ENCODE results near the gene AAMP.

AAMP gene

DNA sequence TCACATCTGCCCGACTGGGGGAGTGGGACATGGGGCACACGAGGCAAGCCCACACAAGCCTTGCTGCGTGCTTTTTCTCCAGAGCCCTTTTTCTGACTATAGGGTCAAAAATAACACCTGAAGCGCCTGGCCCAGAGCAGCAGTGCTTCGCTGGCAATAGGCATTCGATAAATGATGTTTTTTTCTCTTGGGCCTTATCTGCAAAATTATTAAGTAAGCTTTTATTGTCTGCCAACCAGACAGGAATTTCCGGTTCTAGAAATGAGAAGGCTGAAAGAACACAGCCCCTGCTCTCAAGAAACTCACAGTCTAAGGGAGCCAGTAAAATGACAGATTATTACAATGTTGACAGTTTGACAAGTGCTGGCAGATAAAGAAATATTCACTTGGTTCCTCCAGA lies 25.1 kb upstream of the AAMP start:
- Histone ChIP-seq H3K36me3 (ENCODE audit: control insufficient read depth, insufficient read depth, low read length) (no peaks in the 10 kb centered on the region), H3K27me3 (ENCODE audit: control insufficient read depth, insufficient read depth, low read length, poor library complexity, severe bottlenecking) (peaks cover 5% of the 10 kb centered on the region), H3K9me3 (ENCODE audit: control insufficient read depth, low read length) (no peaks in the 10 kb centered on the region), H3K4me1 (ENCODE audit: control insufficient read depth, insufficient read depth, low read length) (peaks cover 4% of the 10 kb centered on the region), H3K27ac (ENCODE audit: insufficient read depth, low read depth, low read length, poor library complexity, severe bottlenecking) (no peak overlapping the region), H3K4me3 (ENCODE audit: insufficient read depth, low read depth, low read length) (no peak overlapping the region)
- 88 to 90% methylated on average over 7 of the region's 7 CpGs for WGBS, 2 experiments

DNA sequence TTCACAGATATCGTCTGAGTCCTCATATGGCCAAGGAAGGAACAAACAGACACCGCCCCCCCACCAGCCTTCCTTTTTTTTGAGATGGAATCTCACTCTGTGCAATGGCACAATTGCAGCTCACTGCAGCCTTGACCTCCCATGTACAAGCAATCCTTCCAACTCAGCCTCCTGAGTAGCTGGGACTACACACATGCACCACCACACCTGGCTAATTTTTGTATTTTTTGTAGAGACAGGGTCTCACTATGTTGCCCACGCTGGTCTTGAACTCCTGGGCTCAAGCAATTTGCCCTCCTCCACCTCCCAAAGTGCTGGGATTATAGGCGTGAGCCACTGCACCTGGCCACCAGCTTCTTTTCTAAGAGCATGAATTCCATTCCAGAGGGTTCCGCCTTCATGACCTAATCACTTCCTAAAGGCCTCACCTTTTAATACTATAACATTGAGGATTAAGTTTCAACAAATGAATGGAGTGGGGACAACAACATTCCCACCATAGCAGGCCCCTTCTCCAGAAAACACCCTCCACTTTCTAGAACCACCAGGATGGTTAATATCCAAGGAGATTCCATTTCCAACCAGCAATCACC lies 24.6 kb upstream of the AAMP start:
- no peak overlapping the region for H3K27ac ChIP-seq (ENCODE audit: insufficient read depth, low read depth, low read length, poor library complexity, severe bottlenecking)
- peaks cover 5% of the 10 kb centered on the region for H3K27me3 ChIP-seq (ENCODE audit: control insufficient read depth, insufficient read depth, low read length, poor library complexity, severe bottlenecking)
- no peaks in the 10 kb centered on the region for H3K9me3 ChIP-seq (ENCODE audit: control insufficient read depth, low read length)
- H3K36me3 ChIP-seq (ENCODE audit: control insufficient read depth, insufficient read depth, low read length): no peaks in the 10 kb centered on the region
- no peak overlapping the region for H3K4me3 ChIP-seq (ENCODE audit: insufficient read depth, low read depth, low read length)
- 82 to 88% methylated on average over 5 of the region's 5 CpGs for WGBS, 2 experiments
- H3K4me1 ChIP-seq (ENCODE audit: control insufficient read depth, insufficient read depth, low read length): peaks cover 9% of the 10 kb centered on the region

DNA sequence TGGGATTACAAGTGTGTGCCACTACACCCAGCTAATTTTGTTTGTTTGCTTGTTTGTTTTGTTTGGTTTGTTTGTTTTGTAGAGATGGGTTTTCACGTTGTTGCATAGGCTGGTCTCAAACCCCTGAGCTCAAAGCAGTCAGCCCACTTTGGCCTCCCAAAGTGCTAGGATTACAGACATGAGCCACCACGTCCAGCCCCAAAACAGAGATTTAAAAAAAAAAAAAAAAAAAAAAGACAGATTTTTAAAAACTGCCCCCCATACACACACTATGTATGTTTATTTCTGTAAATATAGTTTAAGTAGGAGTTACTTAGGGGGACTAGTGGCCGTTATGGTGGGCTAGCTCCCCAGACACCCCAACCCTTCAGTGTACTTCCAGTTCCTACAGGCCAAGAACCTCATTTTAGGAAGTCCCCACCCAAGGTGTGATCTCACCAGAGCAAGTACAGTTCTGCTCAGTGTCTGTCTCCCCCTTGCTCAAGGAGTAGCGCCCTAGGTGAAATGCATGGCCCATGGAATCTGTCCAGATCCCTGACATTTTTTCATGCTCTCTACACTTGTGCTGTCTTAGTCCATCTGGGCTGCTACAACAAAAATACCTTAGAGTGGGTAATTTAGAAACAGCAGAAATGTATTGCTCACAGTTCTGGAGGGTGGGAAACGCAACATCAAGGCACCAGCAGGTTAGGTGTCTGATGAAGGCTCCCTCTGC lies 23.9 kb upstream of the AAMP start:
- Histone ChIP-seq H3K4me1 (ENCODE audit: control insufficient read depth, insufficient read depth, low read length) (peaks cover 9% of the 10 kb centered on the region), H3K36me3 (ENCODE audit: control insufficient read depth, insufficient read depth, low read length) (no peaks in the 10 kb centered on the region), H3K27ac (ENCODE audit: insufficient read depth, low read depth, low read length, poor library complexity, severe bottlenecking) (no peak overlapping the region), H3K4me3 (ENCODE audit: insufficient read depth, low read depth, low read length) (no peak overlapping the region), H3K9me3 (ENCODE audit: control insufficient read depth, low read length) (no peaks in the 10 kb centered on the region), H3K27me3 (ENCODE audit: control insufficient read depth, insufficient read depth, low read length, poor library complexity, severe bottlenecking) (peaks cover 5% of the 10 kb centered on the region)
- WGBS, 2 experiments: 62 to 67% methylated on average over 4 to 5 of the region's 5 CpGs

DNA sequence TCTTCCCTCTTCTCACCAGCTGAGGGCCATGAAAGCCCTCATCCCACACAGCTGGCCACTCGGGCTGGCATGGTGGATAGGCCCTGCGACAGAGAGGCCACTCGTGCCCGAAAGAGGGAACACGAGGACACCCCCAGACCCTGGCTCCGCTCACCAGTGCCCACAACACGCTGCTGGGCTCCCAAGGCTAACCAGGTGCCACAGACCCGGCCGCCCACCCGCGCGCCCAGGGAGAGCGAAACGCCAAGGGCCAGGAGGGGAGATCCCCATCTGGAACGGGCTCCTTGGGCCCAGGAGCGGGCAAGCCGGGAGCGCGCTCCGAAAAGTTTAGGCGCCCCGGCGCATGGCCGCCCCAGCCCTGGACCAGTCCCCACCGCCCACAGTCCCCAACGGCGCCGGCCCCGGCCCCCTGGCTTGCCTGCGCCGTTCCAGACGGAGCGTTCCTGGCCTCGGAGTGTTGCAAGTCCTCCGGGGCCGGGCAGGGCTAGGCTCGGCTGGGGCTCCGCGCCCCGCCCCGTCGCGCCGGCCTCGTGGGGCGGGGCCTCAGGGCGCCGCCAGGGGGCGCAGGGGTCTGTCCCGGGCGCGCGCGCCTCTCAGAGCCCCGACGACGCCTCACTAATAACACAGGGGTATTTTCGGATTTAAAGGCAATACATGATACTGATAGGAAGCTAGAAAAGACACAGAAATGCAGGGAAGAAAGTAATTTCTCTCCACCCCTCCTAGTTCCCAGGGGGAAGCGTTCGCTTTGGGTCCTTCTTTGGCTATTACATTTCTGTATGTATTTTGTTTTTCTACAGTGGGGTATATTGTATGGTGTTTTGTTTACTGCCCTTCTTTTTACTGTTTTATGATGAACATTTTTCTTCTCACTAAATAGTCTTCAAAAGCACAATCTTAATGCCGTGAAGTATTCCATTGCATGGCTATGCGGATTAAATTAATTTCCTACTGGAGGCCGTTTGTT lies 22.4 kb upstream of the AAMP start, which contains the start of gene TMBIM1:
TMBIM1 (minus strand) TSS at position 456 of the 967 bp plus-strand sequence. CDS start 10,362 bp downstream, outside the sequence.
- Histone ChIP-seq H3K4me3 (ENCODE audit: insufficient read depth, low read depth, low read length) (peak within 1 kb of the TSS; percentile 55), H3K36me3 (ENCODE audit: control insufficient read depth, insufficient read depth, low read length) (no peaks in the 10 kb centered on the region), H3K9me3 (ENCODE audit: control insufficient read depth, low read length) (no peaks in the 10 kb centered on the region), H3K27ac (ENCODE audit: insufficient read depth, low read depth, low read length, poor library complexity, severe bottlenecking) (no peak within 1 kb of the TSS), H3K4me1 (ENCODE audit: control insufficient read depth, insufficient read depth, low read length) (peaks cover 9% of the 10 kb centered on the region), H3K27me3 (ENCODE audit: control insufficient read depth, insufficient read depth, low read length, poor library complexity, severe bottlenecking) (peaks cover 5% of the 10 kb centered on the region)
- 19 to 20% methylated on average over 59 to 63 of the region's 63 CpGs for WGBS, 2 experiments

DNA sequence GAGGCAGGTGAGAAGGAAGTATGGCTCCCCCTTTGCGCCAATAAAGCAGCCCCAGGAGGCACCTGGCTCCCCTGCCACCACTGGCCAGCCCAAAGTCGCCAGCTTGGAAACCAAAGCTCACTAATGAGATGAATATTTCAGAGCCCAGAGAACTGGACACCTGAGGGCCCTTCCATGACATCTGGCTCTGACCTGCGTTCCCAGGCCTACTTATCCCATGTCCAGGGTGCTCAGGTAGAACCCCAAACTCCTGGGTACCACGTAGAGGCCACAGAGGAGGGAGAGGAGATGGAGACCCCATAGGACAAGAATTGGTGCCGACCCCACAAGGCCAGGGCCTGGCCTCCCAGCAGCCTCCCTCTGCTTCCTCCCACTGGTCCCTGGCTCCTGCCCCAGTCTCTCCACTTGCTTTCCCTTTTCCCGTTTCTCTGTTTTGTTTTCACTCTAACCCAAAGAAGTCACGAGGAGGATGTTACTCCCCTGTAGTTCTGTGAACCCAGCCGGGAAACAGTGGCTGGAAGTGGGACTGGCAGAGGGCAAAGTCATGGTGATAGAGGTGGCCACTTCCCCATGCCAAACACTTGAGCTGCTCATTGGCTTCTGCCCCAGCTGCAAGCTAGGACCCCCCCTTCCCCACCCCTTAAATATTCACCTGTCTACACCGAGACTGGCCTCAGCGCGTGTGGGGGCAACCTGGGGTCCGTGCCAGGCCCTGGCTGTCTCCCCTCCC lies 21.5 kb upstream of the AAMP start:
- Histone ChIP-seq H3K27ac (ENCODE audit: insufficient read depth, low read depth, low read length, poor library complexity, severe bottlenecking) (no peak overlapping the region), H3K36me3 (ENCODE audit: control insufficient read depth, insufficient read depth, low read length) (no peaks in the 10 kb centered on the region), H3K27me3 (ENCODE audit: control insufficient read depth, insufficient read depth, low read length, poor library complexity, severe bottlenecking) (peaks cover 5% of the 10 kb centered on the region), H3K4me3 (ENCODE audit: insufficient read depth, low read depth, low read length) (peak overlapping the region; percentile 55), H3K9me3 (ENCODE audit: control insufficient read depth, low read length) (no peaks in the 10 kb centered on the region), H3K4me1 (ENCODE audit: control insufficient read depth, insufficient read depth, low read length) (peaks cover 13% of the 10 kb centered on the region)
- 80 to 83% methylated on average over 12 of the region's 12 CpGs for WGBS, 2 experiments

DNA sequence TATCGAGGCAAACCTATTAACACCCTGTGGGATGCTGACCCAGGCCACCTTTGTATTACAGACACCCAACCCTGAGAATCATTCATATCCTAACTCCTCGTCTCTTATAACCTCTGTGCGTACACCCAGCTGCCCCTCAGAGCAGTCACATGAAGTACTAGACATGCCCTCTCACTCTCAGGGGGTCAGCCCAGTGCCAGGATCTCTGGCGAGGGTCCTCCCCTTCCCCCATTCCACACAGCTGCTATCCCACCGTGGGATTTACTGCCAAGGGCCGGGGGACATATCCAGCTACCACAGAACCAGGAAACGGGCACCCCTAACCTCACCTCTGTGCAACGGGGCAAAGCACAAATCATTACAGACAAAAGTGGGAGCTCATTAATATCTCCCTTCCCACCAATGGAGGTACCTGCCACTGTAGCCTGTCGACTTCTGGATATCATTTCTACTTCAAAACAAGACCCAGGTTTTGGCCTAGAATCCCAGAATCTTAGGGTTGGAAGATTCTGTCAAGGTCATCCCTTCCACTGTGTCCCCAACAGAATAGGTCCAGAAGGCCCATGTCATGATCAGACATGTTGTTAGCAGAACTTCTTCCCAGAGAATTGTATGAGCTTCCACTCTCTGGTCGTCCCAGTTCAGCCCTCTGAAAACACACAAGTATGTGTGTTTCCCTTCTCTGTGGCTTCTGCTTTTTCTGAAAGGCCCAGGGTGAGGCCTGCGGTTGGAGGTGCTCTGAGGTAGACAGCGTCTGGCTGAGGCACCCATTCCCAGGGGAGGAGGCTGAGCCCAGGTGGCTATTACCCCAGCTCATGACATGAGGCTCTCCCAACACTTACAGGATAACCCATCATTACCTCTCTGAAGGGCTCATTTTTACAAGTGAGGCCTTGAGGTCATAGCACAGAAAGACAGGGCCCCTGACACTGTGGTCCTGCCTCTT lies 20.7 kb upstream of the AAMP start:
- Histone ChIP-seq H3K36me3 (ENCODE audit: control insufficient read depth, insufficient read depth, low read length) (no peaks in the 10 kb centered on the region), H3K4me3 (ENCODE audit: insufficient read depth, low read depth, low read length) (no peak overlapping the region), H3K27ac (ENCODE audit: insufficient read depth, low read depth, low read length, poor library complexity, severe bottlenecking) (no peak overlapping the region), H3K4me1 (ENCODE audit: control insufficient read depth, insufficient read depth, low read length) (peaks cover 17% of the 10 kb centered on the region), H3K27me3 (ENCODE audit: control insufficient read depth, insufficient read depth, low read length, poor library complexity, severe bottlenecking) (peaks cover 5% of the 10 kb centered on the region), H3K9me3 (ENCODE audit: control insufficient read depth, low read length) (no peaks in the 10 kb centered on the region)
- WGBS, 2 experiments: 83 to 84% methylated on average over 12 of the region's 12 CpGs

DNA sequence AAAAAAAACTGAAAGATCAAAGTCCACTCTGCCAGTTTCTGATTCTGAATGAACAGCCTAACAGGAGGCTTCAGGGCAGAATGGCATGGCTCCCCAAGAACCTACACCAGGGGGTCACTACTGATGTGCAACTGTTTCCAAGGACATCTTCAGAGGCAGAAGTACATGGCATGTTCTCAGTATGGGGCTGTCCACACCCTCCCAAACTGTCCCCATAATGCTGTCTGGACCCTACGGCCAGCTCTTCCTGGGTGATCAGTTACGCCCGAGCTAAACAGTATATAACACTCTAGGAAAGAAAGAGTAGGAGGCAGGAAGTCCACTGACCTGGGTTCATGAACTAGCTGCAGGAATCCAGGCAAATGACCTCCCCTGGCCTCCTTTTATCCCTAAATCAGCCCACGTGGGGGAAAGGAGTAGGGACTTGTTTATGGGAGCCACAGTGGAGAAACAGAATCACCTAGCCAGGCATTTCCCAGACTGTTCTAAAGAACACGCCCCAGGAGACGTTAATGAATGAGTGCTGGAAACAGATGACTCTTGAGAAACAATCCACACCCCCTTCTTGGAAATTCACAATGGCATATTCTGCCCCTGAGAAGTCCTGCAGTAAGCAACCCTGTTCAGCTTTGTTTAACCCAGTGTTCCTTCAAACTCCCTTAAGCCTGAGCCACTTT lies 19.8 kb upstream of the AAMP start:
- no peaks in the 10 kb centered on the region for H3K9me3 ChIP-seq (ENCODE audit: control insufficient read depth, low read length)
- no peaks in the 10 kb centered on the region for H3K36me3 ChIP-seq (ENCODE audit: control insufficient read depth, insufficient read depth, low read length)
- H3K27ac ChIP-seq (ENCODE audit: insufficient read depth, low read depth, low read length, poor library complexity, severe bottlenecking): no peak overlapping the region
- H3K4me3 ChIP-seq (ENCODE audit: insufficient read depth, low read depth, low read length): no peak overlapping the region
- H3K27me3 ChIP-seq (ENCODE audit: control insufficient read depth, insufficient read depth, low read length, poor library complexity, severe bottlenecking): peaks cover 5% of the 10 kb centered on the region
- WGBS, 2 experiments: 74 to 78% methylated on average over 6 of the region's 6 CpGs
- peaks cover 17% of the 10 kb centered on the region for H3K4me1 ChIP-seq (ENCODE audit: control insufficient read depth, insufficient read depth, low read length)

DNA sequence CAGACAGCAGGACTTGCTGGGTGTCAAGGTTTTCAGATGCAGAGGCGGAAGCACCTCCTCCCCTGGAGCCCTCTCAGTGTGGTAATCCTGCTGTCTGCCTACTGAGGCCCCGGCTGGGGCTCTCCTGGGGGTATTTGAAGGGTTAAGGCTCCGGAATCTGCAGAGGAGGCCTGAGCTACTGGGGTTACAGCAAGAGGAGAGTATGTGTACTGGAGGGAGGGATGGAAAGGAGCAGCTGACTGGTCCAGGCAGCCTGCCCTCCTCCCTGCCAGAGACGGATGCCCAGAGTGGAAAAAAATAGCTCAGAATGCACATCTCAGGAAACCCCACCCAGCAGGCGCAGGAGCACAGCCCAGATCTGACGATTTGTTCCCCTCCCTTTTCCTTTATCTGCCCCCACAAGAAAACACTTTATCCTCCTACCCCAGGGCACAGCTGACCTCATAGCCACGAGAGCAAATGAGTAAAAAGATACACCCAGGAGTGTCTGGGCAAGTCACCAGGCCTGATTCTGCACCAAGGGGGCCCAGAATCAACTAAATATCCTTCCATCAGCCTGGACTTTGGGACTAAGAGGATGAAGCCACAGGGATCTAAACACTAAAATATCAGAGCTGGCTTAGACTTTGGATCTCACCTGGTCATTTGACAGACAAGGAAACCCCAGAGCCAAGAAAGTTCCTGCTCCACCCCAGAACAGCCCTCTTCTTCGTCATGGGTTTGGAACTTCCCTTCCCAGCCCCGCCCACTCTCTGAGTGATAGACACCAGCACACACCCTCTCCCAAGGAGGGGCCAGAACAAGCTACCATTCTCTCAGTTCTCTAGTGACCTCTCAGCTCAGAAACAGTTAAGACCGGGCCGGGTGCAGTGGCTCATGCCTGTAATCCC lies 16.9 kb upstream of the AAMP start:
- Histone ChIP-seq H3K9me3 (ENCODE audit: control insufficient read depth, low read length) (no peaks in the 10 kb centered on the region), H3K27me3 (ENCODE audit: control insufficient read depth, insufficient read depth, low read length, poor library complexity, severe bottlenecking) (no peaks in the 10 kb centered on the region), H3K27ac (ENCODE audit: insufficient read depth, low read depth, low read length, poor library complexity, severe bottlenecking) (no peak overlapping the region), H3K4me1 (ENCODE audit: control insufficient read depth, insufficient read depth, low read length) (peaks cover 17% of the 10 kb centered on the region), H3K4me3 (ENCODE audit: insufficient read depth, low read depth, low read length) (no peak overlapping the region), H3K36me3 (ENCODE audit: control insufficient read depth, insufficient read depth, low read length) (no peaks in the 10 kb centered on the region)
- WGBS, 2 experiments: 48 to 53% methylated on average over 11 of the region's 11 CpGs

Data from ectodermal cell (in vitro differentiated cells).